HG02678 (cell line): Measurements from ENCODE around the gene XRRA1.
"Not testable (repeated sequence)": the region's sequence is repeated elsewhere in the genome, so short reads cannot be mapped to it uniquely, and the experiment has no call there.

ENCODE experiments used
- ATAC-seq: cut with Tn5 transposase; IDR thresholded peaks from one replicate; pipeline ENCODE4 v1.9.1; 2021; ENCODE audit warnings: mild to moderate bottlenecking, moderate library complexity; ENCODE audit not compliant: unreplicated experiment

The XRRA1 gene, protein sequence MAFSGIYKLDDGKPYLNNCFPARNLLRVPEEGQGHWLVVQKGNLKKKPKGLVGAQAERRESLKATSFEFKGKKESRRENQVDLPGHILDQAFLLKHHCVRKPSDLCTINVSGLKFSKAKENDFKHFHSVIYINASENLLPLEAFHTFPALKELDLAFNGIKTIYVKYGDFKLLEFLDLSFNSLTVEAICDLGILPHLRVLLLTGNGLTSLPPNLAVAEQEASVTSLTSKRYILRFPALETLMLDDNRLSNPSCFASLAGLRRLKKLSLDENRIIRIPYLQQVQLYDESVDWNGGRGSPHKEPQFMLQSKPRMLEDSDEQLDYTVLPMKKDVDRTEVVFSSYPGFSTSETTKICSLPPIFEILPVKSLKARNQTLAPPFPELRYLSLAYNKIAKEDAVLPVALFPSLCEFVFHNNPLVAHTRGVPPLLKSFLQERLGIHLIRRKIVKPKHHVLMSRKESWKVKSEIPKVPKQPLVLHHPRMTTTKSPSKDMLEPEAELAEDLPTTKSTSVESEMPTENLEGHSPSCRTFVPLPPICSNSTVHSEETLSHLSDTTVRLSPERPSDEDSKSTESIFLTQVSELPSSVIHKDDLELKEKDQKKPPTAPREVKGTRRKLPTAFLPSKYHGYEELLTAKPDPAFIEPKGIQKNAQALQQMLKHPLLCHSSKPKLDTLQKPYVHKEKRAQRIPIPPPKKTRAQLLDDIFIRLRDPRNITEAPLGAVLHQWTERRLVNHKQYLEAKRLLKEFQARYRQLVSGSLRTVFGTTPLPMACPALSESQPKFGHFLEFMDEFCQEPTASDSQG

DNA sequence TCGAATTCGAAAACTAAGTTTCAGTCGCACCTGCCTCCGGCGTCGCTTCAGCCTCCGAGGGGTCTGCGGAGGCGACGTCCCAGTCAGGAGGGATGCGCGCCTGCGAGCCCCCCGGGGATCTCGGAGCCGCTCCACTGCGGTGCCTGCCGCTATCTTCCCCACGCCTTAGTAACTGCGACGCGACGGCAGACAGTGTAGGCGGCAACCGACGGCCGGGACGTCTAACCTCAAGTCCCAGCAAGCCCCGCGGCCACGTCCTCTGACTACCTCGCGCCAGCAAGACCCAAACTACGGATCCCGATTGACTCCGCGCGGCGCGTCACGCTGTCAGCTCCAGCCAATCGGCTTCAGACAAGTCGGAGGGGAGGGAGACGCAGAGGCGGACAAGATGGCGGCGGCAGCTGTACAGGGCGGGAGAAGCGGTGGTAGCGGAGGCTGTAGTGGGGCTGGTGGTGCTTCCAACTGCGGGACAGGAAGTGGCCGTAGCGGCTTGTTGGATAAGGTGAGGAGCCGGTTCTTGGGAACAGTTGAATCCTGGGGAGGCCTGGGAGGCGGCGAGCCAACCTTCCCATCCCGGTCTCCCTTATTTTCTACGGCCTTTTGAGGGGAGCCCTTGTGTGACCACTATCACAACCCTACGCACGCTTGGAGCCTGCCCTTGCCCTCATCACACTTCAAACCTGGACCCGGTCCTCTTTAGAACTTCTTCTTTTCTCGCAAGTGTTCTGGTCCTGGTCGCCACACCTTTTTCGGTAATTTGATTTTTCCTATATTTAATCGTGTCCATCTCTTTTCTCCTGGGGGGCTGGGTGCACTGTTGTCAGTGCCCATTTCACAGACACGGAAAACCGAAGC is at the start of gene XRRA1, which contains the start of gene SPCS2:
Gene XRRA1 (minus strand): TSS at position 194 of the 855 bp plus-strand sequence. CDS start 8,213 bp downstream, outside the sequence.
Gene SPCS2 (plus strand): TSS at position 369 of the 855 bp plus-strand sequence. CDS start 20 bp downstream, at position 389.
- peak; percentile 86 for ATAC-seq

DNA sequence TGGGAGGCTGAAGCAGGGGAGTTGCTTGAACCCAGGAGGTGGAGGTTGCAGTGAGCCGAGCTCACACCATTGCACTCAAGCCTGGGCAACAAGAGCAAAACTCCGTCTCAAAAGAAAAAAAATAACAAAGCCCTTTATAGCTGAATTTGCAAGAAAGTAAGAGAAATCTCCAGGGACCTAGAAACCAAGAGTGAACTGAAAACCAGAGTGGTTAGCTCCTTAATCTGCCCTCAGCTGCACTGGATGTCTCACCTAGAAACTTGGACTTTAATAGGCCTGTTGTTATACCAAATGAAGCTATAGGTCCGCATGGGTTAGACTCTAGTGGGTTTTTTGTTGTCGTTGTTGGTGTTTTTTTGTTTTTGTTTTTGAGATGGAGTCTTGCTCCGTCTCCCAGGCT is 44.0 kb upstream of the XRRA1 start:
- peak; percentile 40 for ATAC-seq

DNA sequence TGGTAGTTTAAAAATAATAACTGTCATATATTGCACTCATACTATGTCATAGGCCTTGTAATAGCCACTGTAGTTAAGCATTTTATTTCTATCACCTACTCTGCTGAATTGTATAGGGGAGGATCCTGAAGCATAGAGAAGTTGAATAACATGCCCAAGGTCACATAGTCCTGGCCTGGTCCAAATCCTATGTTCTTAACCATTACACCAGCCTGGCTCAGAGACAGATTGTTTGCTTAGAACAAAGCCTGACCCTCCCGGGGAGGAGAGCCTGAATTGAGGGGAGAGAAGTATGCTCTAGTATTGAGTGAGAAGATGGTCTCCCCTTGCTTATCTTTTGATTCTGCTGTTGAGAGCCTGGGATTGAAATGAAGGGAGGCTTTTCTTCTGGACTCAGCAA is 42.0 kb upstream of the XRRA1 start:
- ATAC-seq, result no peak

DNA sequence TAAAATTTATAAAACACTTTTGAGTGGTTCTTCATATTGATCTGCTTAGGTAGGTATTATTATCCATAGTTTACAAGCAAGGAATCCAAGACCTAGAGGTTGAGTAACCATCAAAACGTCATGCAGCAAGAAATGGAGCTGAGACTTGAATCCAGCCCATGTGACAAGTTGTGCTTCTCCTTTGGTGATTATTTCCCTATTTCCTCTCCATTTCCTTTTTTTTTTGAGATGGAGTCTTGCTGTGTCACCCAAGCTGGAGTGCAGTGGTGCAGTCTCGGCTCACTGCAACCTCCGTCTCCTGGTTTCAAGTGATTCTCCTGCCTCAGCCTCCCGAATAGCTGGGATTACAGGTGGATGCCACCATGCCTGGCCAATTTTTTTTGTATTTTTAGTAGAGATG is 41.3 kb upstream of the XRRA1 start:
- not testable (repeated sequence) for ATAC-seq

DNA sequence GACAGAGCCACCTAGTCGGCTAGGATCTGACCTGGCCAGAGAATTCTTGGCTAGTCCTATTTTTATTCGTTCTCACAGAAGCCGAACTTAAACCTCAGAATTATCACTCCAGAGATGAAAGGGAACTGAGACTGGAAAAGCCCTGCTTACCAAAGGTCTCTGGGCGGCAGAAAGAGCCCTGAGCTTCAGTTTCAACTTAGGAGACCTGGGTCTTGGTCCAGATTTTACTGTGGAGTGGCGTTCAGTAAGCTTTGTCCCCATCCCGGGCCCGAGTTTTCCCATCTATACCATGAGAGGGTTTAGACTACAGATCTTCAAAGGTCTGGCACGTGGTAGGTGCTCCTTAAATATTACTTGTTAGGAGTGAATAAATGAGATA is 40.4 kb upstream of the XRRA1 start:
- ATAC-seq, result no peak

DNA sequence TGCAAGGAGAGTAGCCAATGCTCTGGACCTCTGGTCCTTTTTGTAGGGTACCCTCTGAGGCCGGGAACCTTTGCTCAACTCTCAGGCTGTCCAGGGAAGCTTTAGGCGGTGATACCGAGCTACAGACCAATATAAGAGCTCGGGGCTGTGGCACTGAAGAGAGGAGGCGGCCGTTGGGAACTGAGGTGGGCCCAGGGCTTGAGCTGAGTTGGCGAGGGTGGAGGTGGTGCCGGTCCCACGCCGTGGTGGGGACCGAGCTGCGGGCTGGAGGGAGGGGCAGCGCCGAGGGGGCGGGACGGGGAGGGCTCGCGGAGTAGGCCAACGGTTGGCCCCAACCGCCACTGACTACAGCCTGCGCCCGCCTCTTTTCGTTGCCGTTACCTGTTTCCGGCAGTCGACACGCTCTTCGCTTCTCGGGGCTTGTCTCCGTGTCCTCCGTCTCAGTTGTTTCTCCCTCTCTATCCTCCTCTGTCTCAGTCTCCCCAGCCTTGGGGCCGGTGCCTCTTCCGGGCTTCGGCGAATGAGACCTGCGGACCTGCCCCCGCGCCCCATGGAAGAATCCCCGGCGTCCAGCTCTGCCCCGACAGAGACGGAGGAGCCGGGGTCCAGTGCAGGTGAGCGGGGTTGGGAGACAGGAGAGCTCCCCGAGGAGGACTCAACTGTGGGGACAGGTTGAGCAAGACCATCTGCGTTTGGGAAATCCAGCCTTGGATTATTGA is 39.8 kb upstream of the XRRA1 start, which contains the start of gene NEU3:
Gene NEU3 (plus strand): TSS at position 393 of the 719 bp plus-strand sequence. CDS start 128 bp downstream, at position 521.
- peak; percentile 91 for ATAC-seq

DNA sequence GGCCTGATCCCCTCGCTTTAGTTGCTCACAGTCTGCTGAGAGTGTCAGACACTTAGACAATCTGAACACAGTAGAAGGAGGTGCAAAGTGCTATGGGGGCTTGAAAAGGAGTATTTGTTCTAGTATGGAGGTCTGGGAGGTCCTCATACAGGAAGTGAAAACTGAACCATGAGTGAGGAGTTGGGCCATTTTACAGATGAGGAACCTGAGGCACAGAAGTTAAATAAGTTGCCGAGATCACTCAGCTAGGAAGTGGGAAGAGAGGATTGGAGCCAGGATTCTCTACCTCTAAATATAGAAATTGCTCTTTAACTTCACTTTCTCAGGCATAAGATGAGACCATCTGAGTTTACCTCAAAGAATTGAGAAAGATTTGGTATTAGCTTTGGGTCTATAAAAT is 35.8 kb upstream of the XRRA1 start:
- no peak for ATAC-seq

DNA sequence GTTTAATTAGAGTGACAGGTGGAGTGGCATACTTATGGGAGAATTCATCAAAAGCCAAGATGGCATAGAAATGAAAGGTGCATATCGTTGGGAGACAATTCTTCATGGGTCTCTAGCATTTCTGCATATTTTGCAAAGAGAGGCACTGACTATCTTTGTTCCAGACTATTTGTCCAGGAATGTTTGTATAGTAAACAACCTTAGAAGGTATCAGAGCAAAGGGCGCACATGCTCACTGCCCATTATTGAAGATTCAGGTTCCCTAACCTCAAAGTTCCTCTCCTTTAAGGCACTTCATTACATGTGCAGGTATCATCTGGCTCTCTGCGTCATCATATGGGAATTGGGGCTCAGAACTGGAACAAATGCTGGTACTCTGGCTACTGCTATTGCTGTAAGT is 35.2 kb upstream of the XRRA1 start:
- no peak for ATAC-seq

DNA sequence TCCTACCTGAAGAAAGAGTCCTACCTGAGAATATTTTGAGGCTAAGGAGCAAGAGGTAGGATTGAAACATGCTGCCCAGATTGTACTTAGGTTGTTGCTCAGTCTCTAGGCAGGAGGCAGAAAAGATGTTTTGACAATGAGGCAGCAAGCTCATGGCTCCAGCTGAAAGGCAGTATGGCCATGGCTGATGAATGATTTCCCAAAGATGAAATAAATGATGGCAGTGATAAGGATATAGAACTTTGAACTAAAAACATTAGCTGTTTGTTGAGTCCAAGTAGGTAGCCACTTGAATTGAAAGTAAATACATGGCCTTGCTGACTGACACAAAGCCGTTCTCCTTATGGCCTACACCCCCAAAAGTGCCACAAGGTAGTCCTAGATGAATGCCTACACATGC is 33.0 kb upstream of the XRRA1 start:
- no peak for ATAC-seq

DNA sequence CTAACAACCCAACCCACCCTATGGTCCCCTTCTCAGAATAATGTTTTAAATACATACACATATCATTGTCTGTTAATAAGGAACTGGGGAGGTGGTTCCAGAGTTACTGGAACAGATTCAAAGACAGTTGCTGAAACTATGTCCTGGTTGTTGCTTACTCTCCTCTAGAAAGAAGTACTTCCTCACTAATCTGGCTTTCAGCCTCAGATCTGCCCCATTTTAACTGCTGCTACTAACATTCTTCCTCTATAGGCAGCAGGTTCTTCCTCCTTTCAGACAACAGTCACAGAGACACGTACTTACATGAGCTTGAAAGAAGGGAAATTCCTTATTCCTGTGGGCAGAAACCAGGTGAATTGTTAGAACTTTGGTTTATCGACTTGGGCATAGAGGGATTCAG is 31.7 kb upstream of the XRRA1 start:
- ATAC-seq, result no peak

DNA sequence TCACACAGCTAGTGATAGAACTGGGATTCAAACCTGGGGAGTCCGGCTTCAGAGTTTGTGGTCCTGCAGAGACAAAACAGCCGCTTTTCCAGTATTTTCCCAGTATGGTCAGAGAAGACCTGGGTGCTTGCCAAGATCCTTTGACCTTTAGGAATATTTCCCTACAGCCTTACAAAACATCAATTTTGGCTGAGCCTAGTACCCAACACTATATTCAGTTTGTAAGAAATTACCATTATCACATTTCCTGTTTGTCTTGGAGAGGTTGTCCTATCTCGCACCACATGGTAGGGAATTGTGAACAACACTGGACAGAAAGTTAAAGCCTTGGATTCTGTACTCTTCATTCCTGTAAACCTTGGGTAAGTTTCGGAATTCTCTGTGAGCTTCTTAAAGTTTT is 29.1 kb upstream of the XRRA1 start:
- no peak for ATAC-seq

DNA sequence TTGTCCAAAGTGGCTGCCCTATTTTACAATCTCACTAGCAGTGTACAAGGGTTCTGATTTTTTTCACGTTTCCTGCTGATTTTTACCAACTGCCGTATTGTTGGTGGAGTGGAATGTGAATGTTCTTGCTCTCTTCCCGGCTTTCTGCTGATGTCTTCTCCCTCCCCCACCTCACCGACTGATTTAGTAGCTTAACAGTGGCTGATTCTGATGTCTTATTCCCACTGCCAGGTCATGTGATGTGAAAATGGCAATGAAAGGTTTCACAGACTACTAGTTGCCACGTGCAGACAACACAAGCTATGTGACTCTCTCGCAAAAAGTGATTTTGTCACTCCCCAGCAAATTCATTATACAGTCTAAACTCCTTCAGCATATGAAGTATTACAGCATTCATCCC is 22.5 kb upstream of the XRRA1 start:
- ATAC-seq, result no peak

DNA sequence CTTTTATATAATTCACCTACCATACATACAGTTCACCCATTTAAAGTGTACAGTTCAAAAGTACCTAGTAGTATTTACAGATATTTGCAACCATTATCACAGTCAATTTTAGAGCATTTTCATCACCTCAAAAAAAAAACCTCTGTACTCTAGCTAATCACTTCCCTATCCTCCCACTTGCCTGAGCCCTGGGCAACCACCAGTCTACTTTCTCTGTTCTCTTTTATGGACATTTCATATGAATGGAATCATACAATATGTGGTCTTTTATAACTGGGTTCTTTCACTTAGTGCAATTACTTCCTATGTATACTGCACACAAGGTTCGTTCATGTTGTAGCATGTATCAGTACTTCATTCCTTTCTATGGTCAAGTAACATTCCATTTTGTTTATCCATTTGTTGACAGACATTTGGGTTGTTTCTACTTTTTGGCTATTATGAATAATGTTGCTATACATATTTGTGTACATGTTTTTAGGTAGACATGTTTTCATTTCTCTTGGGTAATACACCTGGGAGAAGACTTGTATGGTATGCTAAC is 22.0 kb upstream of the XRRA1 start:
- ATAC-seq, result no peak

DNA sequence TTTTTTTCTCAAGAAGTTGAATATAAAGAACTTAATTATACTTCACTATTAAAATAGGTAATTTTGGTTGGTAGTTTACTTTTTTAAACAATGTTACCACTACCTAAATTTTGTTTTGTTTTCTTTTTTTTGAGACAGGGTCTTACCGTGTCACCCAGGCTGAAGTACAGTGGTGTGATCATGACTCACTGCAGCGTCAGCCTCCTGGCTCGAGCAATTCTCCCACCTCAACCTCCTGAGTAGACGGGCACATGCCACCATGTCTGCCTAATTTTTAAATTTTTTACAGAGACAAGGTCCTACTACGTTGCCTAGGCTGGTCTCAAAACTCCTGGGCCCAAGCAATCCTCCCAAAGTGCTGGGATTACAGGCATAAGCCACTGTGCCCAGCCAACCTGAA is 17.8 kb upstream of the XRRA1 start:
- ATAC-seq, result no peak

DNA sequence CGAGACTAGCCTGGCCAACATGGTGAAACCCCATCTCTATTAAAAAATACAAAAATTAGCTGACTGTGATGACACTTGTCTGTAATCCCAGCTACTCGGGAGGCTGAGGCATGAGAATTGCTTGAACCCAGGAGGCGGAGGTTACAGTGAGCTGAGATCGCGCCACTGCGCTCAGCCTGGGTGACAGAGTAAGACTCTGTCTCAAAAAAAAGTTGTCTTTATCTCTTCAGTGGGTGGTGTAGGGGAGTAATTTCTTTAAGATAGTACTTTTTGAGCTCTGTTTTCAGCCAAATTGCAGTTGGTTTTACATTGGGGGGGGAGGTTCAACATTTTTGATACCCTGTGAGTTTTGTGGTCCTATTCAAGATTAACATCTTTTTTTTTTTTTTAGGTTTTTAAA is 11.2 kb upstream of the XRRA1 start:
- not testable (repeated sequence) for ATAC-seq

DNA sequence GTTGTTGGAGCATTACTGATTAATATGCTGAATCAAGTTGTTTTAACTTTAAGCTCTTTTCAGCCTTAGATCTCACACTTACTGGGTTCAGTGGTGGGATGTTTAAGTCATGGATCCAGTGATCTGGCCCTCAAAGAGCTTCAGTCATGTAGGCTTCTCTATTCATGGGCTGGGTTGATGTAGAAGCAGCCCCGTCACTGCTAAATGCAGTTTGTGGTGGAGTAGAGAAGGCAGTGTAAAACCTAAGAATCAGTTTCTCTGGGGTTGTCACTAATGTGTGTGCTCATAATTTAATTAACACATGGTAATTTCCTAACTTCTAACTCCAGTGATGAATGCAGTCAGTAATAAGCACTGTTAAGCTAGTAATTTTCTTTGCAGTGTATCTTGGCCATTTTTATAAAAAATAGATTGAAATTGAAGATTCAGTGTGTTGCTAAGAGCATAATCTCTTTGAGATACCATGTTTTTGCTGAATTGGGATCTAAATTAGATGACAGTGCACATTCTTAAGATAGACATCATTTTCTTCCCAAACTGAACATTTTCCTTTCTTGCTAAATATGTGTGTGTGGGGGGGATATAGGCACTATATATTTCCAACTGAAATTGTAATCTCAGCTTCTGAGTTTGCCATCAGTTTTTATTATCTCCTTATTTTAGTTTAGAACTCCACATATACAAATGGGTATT is 9.2 kb upstream of the XRRA1 start:
- ATAC-seq, result no peak

DNA sequence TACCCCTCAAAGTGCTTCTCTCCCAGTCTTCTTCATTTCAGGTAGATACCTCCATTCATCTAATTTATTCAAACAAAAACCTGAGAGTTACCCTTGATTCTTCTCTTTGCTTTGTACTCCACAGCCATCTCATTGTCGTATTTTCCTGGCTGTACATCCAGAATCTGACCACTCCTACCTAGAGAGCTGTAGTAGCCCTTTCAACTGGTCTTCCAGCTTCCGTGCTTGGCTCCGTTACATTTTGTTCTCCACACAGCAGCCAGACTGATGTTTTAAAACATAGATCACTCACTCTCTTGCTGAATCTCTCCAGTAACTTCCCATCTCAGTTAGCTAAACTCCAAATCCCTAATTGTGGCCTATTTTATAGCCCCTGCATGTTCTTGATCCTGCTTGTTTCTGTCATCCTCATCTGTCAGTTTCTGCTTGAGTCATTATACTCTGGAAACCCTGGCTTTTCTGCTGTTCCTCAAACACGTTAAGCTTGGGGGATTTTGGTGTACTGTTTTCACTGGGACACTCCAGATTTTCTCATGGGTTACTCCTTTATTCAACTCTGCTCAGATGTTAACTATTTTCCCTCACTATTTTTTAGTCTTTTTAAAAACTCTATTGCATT is 7.6 kb upstream of the XRRA1 start:
- no peak for ATAC-seq

DNA sequence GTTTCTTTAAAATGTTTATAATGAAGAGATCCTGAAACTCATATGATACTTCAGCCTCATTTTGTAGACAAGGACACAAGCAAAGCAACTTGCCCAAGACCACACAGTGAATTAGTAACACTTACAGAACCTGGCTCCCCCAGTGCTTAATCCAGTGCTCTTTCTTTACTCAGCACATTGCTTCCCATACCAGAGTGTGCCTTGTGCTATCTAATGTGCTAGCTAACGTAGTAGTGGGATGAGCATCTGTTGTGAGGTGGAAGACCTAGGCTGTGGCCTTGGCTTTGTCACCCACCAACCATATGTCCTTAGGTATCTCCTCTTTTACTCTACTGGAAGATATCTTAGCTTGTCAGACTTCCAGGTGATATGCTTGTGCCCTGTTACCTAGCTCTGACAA is 5.3 kb upstream of the XRRA1 start:
- ATAC-seq, result no peak

DNA sequence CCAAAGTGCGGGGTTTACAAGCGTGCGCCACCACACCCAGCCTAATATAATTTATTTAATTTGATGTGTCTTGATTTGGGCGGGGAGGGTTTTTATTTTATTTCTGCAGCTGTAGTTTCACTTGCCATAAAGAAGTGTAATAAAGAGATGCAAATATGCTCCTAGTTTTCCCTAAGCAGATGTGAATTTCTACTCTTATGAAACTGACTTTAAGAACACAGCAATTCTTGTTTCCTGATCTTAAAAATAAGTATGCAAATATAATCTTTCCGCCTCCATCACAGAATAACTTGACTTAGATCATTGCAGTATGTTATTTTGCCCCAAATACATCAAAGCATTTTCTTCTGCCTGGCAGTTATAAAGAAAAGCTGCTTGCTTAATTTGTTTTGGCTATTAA is 4.6 kb upstream of the XRRA1 start:
- no peak for ATAC-seq
